HL-60 (cell line): Measurements from ENCODE around the gene HOXA13.

Source experiments
- GABPA ChIP-seq: IDR thresholded peaks from 2 replicates; pipeline ENCODE4 v1.6.1; 2012; ENCODE audit warnings: low read depth
- POLR2AphosphoS5 ChIP-seq: IDR thresholded peaks from 2 replicates; pipeline ENCODE4 v1.6.1; 2012; ENCODE audit warnings: low read depth
- SPI1 ChIP-seq: IDR thresholded peaks from 2 replicates; pipeline ENCODE4 v1.6.1; 2012; ENCODE audit warnings: low read depth, mild to moderate bottlenecking, borderline replicate concordance
- TF ChIP-seq, protein P1 (sequence below): IDR thresholded peaks from one replicate; pipeline ENCODE4 v1.5.1; 2011; ENCODE audit warnings: low read length, control low read depth, inconsistent platforms; ENCODE audit not compliant: insufficient read depth
- TF ChIP-seq, protein P2 (sequence below): IDR thresholded peaks from 2 replicates; pipeline ENCODE4 v1.6.1; 2012; ENCODE audit warnings: low read depth; ENCODE audit not compliant: insufficient replicate concordance

DNA sequence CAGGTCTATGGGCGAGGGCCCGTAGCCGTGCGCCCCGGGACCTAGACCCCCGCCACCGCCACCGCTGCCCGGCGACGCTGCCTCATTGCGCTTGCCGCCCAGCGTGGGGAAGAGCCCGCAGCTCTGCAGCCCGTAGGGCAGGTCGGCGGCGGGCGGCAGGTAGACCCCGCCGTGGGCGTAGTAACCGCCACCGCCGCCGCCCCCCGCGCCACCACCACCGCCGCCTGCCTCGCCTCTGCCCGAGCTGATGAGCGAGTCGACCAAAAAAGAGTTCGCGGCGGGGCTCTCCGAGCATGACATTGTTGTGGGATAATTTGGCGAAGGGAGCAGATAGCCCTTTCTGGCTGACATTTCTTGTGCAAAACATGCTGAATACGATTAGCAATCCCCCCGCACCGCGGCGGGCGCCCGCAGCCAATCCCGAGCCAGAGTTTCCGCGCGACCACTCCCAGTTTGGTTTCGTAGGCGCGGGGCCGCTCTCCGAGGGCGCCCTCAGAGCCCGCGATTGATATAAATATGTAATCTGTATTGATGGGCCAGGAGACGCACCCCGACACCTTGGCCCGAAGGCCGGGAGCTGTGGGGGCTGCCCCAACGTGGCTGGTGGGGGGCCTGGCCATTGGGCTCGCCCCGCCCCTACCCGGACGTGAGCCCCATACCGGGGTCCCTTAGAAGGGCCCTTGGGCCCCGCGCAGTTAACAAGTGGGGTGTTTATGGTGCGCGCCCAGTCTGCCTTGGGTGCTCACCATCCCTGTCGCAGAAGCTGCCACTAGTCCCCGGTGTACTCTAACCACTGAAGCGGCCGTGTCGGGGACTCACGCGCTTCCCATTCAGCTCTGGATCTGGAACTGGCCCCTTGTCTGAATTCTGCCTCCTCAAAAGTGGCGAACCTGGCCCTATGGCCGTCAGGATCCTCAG lies 25.7 kb downstream of the HOXA13 start, which contains the start of gene HOXA10:
- TF ChIP-seq, protein P1, sequence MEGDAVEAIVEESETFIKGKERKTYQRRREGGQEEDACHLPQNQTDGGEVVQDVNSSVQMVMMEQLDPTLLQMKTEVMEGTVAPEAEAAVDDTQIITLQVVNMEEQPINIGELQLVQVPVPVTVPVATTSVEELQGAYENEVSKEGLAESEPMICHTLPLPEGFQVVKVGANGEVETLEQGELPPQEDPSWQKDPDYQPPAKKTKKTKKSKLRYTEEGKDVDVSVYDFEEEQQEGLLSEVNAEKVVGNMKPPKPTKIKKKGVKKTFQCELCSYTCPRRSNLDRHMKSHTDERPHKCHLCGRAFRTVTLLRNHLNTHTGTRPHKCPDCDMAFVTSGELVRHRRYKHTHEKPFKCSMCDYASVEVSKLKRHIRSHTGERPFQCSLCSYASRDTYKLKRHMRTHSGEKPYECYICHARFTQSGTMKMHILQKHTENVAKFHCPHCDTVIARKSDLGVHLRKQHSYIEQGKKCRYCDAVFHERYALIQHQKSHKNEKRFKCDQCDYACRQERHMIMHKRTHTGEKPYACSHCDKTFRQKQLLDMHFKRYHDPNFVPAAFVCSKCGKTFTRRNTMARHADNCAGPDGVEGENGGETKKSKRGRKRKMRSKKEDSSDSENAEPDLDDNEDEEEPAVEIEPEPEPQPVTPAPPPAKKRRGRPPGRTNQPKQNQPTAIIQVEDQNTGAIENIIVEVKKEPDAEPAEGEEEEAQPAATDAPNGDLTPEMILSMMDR: no peak
- TF ChIP-seq POLR2AphosphoS5 (no peak), GABPA (no peak), SPI1 (no peak)
- TF ChIP-seq, protein P2, sequence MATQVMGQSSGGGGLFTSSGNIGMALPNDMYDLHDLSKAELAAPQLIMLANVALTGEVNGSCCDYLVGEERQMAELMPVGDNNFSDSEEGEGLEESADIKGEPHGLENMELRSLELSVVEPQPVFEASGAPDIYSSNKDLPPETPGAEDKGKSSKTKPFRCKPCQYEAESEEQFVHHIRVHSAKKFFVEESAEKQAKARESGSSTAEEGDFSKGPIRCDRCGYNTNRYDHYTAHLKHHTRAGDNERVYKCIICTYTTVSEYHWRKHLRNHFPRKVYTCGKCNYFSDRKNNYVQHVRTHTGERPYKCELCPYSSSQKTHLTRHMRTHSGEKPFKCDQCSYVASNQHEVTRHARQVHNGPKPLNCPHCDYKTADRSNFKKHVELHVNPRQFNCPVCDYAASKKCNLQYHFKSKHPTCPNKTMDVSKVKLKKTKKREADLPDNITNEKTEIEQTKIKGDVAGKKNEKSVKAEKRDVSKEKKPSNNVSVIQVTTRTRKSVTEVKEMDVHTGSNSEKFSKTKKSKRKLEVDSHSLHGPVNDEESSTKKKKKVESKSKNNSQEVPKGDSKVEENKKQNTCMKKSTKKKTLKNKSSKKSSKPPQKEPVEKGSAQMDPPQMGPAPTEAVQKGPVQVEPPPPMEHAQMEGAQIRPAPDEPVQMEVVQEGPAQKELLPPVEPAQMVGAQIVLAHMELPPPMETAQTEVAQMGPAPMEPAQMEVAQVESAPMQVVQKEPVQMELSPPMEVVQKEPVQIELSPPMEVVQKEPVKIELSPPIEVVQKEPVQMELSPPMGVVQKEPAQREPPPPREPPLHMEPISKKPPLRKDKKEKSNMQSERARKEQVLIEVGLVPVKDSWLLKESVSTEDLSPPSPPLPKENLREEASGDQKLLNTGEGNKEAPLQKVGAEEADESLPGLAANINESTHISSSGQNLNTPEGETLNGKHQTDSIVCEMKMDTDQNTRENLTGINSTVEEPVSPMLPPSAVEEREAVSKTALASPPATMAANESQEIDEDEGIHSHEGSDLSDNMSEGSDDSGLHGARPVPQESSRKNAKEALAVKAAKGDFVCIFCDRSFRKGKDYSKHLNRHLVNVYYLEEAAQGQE: no peak
